Loucy (cell line): ENCODE data around the gene FRMD4A.

Source experiments
- H2AFZ ChIP-seq: fragments of 200-600 bp; sonication (generic); 2 replicates; pipeline ENCODE4 v1.6.0; 2016; ENCODE audit warnings: antibody characterized with exemption, mild to moderate bottlenecking, low read length, moderate library complexity
- H3F3A ChIP-seq: fragments of 200-600 bp; 2 replicates; pipeline ENCODE4 v1.6.0; 2016; ENCODE audit warnings: antibody characterized with exemption, low read depth, mild to moderate bottlenecking
- H3K27me3 ChIP-seq: fragments of 200-600 bp; sonication (generic); 2 replicates; pipeline ENCODE4 v1.6.1; 2014; ENCODE audit warnings: low read length, mild to moderate bottlenecking; ENCODE audit not compliant: insufficient read depth, poor library complexity, severe bottlenecking
- H3K36me3 ChIP-seq: fragments of 200-600 bp; sonication (generic); 2 replicates; pipeline ENCODE4 v1.6.1; 2016; ENCODE audit warnings: low read length; ENCODE audit not compliant: insufficient read depth
- H3K4me1 ChIP-seq: fragments of 200-600 bp; sonication (generic); 2 replicates; pipeline ENCODE4 v1.5.1; 2014; ENCODE audit warnings: low read length, mild to moderate bottlenecking; ENCODE audit not compliant: insufficient read depth, poor library complexity, severe bottlenecking
- H3K4me2 ChIP-seq: fragments of 200-600 bp; sonication (generic); 2 replicates; pipeline ENCODE4 v1.6.0; 2014; ENCODE audit warnings: antibody characterized with exemption, low read length, low read depth, mild to moderate bottlenecking; ENCODE audit not compliant: poor library complexity, severe bottlenecking
- H3K4me3 ChIP-seq: fragments of 200-600 bp; sonication (generic); 2 replicates; pipeline ENCODE4 v1.5.1; 2014; ENCODE audit warnings: low read length, mild to moderate bottlenecking, mixed read lengths; ENCODE audit not compliant: poor library complexity, severe bottlenecking
- H3K79me2 ChIP-seq: fragments of 200-600 bp; sonication (generic); 2 replicates; pipeline ENCODE4 v1.6.1; 2014; ENCODE audit warnings: low read length; ENCODE audit not compliant: insufficient read depth
- H3K9ac ChIP-seq: fragments of 200-600 bp; sonication (generic); 2 replicates; pipeline ENCODE4 v1.6.0; 2014; ENCODE audit warnings: mild to moderate bottlenecking, low read depth, low read length, moderate library complexity; ENCODE audit not compliant: poor library complexity, severe bottlenecking
- H3K9me2 ChIP-seq: fragments of 200-600 bp; sonication (generic); replicated peaks from 2 replicates; pipeline ENCODE4 v1.6.1; 2016; ENCODE audit warnings: low read depth, low read length, mixed read lengths
- H3K9me3 ChIP-seq: fragments of 200-600 bp; sonication (generic); 2 replicates; pipeline ENCODE4 v1.6.1; 2014; ENCODE audit warnings: mild to moderate bottlenecking, antibody characterized with exemption, low read length, low read depth; ENCODE audit not compliant: insufficient read depth
- H4K20me1 ChIP-seq: fragments of 200-600 bp; sonication (generic); 2 replicates; pipeline ENCODE4 v1.6.0; 2014; ENCODE audit warnings: antibody characterized with exemption, low read length, mild to moderate bottlenecking; ENCODE audit not compliant: insufficient read depth, poor library complexity, severe bottlenecking
- CTCF ChIP-seq: fragments of 200-600 bp; sonication (generic); conservative IDR thresholded peaks from 2 replicates; pipeline ENCODE4 v1.5.1; 2014; ENCODE audit warnings: mild to moderate bottlenecking, antibody characterized with exemption, low read length
- EZH2phosphoT487 ChIP-seq: fragments of 200-600 bp; IDR thresholded peaks from 2 replicates; pipeline ENCODE4 v1.6.1; 2018; ENCODE audit warnings: antibody characterized with exemption, mild to moderate bottlenecking, moderate library complexity, borderline replicate concordance

The FRMD4A gene

GRCh38 chr10:13993169-13993568 is 337.6 kb downstream of the FRMD4A start:
- no peak overlapping the region for H3K4me2 ChIP-seq
- no peaks in the 10 kb centered on the region for H4K20me1 ChIP-seq
- no peaks in the 10 kb centered on the region for H3F3A ChIP-seq
- H3K9me2 ChIP-seq = no peaks in the 10 kb centered on the region
- H3K4me1 ChIP-seq = no peaks in the 10 kb centered on the region
- H3K36me3 ChIP-seq = no peaks in the 10 kb centered on the region
- no peak overlapping the region for H3K4me3 ChIP-seq
- no peak overlapping the region for H2AFZ ChIP-seq
- H3K79me2 ChIP-seq = no peaks in the 10 kb centered on the region
- no peaks in the 10 kb centered on the region for H3K27me3 ChIP-seq
- H3K9me3 ChIP-seq = no peaks in the 10 kb centered on the region
- H3K9ac ChIP-seq = no peak overlapping the region
- no peak for TF ChIP-seq CTCF
- no peak for TF ChIP-seq EZH2phosphoT487

DNA sequence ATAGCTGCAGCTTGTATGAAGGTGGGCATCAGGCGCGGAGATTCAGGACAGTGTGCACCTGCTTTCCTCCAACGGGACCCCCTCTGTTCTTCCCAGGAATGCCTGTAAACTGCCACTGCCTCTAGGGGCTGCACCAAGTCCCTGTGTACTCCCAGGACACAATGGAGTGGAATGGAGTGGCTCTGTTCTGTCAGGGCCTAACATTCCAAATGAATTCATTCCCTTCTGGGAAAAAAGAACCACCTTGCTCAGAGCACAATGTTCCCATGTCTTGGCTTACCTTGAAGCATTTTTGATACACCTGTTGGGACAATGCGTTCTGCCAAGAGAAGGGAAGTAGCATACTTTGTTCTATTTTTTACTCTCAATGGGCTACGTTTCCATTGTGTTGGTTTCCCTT is 339.4 kb downstream of the FRMD4A start:
- no peak overlapping the region for H3K4me2 ChIP-seq
- H3K4me3 ChIP-seq = no peak overlapping the region
- no peaks in the 10 kb centered on the region for H4K20me1 ChIP-seq
- H3F3A ChIP-seq = no peaks in the 10 kb centered on the region
- H3K9me3 ChIP-seq = no peaks in the 10 kb centered on the region
- H2AFZ ChIP-seq = no peak overlapping the region
- H3K27me3 ChIP-seq = no peaks in the 10 kb centered on the region
- H3K9ac ChIP-seq = no peak overlapping the region
- no peaks in the 10 kb centered on the region for H3K79me2 ChIP-seq
- no peaks in the 10 kb centered on the region for H3K4me1 ChIP-seq
- no peaks in the 10 kb centered on the region for H3K9me2 ChIP-seq
- no peak for TF ChIP-seq EZH2phosphoT487
- no peak for TF ChIP-seq CTCF
- no peaks in the 10 kb centered on the region for H3K36me3 ChIP-seq

- Histone ChIP-seq H3K27me3 (no peaks in the 10 kb centered on the region), H3K79me2 (no peaks in the 10 kb centered on the region), H3K4me2 (no peak overlapping the region), H3K4me3 (no peak overlapping the region), H2AFZ (no peak overlapping the region), H3K9me2 (no peaks in the 10 kb centered on the region), H3K4me1 (no peaks in the 10 kb centered on the region), H3K9ac (no peak overlapping the region), H4K20me1 (no peaks in the 10 kb centered on the region), H3K36me3 (no peaks in the 10 kb centered on the region), H3K9me3 (no peaks in the 10 kb centered on the region), H3F3A (no peaks in the 10 kb centered on the region)
- TF ChIP-seq EZH2phosphoT487 (no peak), CTCF (no peak)
These were observed 339.8 kb downstream of the FRMD4A start for GRCh38 chr10:13990946-13991345.
